ENCODE results near the gene C1orf210. TPM values are rescaled to one million over a fixed set of nuclear protein-coding genes. Genes with fewer than 3 reads are reported as not detected.

C1orf210 gene
- total and polyA plus RNA-seq, 2 of the 13 experiments (the other 11 are each of a cell fraction or from before 2014, with no cell fraction given), result 0.49 to 5.1 TPM

DNA sequence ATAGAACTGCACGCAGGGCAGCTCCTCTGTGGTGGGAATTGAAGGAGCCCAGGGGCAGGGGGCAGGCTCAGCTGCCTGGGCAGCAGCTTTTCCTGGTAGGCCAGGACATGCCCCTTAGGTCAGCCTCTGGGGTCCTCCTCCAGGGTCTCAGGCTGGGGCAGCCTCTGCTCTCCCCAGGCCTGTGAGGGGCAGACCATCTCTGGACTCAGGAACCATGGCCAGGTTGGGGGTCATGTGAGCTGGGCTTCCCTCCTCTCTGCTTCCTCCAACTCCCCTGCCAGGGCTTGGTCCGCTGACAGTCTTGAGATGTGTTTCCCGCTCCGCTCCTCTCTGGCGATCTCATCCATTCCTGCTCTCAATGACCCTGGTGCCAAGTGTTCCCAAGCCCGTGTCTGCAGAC lies 5.7 kb downstream of the C1orf210 start (continued):
- TF ChIP-seq, protein P1, sequence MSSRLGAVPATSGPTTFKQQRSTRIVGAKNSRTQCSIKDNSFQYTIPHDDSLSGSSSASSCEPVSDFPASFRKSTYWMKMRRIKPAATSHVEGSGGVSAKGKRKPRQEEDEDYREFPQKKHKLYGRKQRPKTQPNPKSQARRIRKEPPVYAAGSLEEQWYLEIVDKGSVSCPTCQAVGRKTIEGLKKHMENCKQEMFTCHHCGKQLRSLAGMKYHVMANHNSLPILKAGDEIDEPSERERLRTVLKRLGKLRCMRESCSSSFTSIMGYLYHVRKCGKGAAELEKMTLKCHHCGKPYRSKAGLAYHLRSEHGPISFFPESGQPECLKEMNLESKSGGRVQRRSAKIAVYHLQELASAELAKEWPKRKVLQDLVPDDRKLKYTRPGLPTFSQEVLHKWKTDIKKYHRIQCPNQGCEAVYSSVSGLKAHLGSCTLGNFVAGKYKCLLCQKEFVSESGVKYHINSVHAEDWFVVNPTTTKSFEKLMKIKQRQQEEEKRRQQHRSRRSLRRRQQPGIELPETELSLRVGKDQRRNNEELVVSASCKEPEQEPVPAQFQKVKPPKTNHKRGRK (CRISPR knock-in tag; IDR thresholded peaks at IDR 0.05), result no peak
- TF ChIP-seq NCOR1 (IDR thresholded peaks at IDR 0.05; ENCODE audit: borderline replicate concordance, low read length) (no peak), THAP11 (CRISPR knock-in tag; IDR thresholded peaks at IDR 0.05) (no peak), HOXA3 (CRISPR knock-in tag; IDR thresholded peaks at IDR 0.05) (no peak), ZBTB7A (CRISPR knock-in tag; IDR thresholded peaks at IDR 0.05) (no peak)

DNA sequence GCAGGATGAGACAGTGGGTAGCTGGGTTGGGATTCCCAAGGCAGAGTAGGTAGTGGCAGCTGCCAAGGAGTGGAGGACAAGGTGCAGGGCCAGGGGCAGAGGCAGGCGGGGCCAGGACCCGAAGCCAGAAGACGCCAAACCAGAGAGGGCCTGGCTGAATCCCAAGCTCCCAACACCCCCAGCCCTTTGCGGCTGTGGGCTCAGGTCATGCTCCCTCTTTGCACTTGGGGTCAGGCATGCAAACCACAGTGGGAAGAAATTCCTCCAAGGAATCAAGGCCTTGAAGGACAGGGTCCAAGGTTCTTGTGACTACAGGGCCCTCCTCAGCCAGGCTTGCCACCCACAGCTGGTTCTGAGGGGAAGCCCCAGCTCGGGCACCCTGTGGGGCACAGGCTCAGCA lies 6.2 kb downstream of the C1orf210 start:
- Histone ChIP-seq H3K4me2 (ENCODE audit: low read depth, low read length) (no peak overlapping the region), H3K9me3 (ENCODE audit: low read length) (no peaks in the 10 kb centered on the region), H2AFZ (ENCODE audit: low read length) (no peak overlapping the region), H3K27me3 (ENCODE audit: control insufficient read depth in 1 of 2, insufficient read depth in 2 of 2, low read length in 2 of 2) (no peaks in the 10 kb centered on the region), H3K79me2 (ENCODE audit: insufficient read depth, low read length) (no peaks in the 10 kb centered on the region), H4K20me1 (ENCODE audit: insufficient read depth, low read length) (no peaks in the 10 kb centered on the region), H3K27ac (ENCODE audit: extremely low read length, insufficient read depth, low read length) (no peak overlapping the region), H3K9ac (ENCODE audit: insufficient read depth, low read depth, low read length) (no peak overlapping the region), H3K4me3 (replicated peaks in 1 of 3; ENCODE audit: insufficient read depth in 1 of 3, low read depth in 2 of 3, low read length in 3 of 3) (no peak overlapping the region), H3K36me3 (replicated peaks in 1 of 2; ENCODE audit: control insufficient read depth in 1 of 2, insufficient read depth in 2 of 2, low read length in 2 of 2) (no peaks in the 10 kb centered on the region), H3K4me1 (ENCODE audit: insufficient read depth, low read length) (peaks cover 97% of the 10 kb centered on the region)
- intact Hi-C loops (cut with micrococcal nuclease; ENCODE audit: unreplicated experiment), result no loop called here
- in situ Hi-C loops (cut with HindIII; ENCODE audit: extremely low pct_ligation_motif_present, low pct_unique_long_range_greater_than_20kb), result no loop called here
- ChIA-PET POLR2A (no interaction called here), CTCF (ENCODE audit: low intra/inter-chr PET ratio, low total read pairs) (no interaction called here)
- FAIRE-seq (no peak), ATAC-seq (no peak), DNase-seq (ENCODE audit: low spot score) (no peak)
- whole genome bisulfite sequencing (ENCODE audit: low lambda C conversion rate), result 97% methylated on average over 5 of the region's 5 CpGs
- no TSS peak for BruUV-seq (replicated peaks)
- TF ChIP-seq ZNF33A (CRISPR knock-in tag; IDR thresholded peaks at IDR 0.05; ENCODE audit: borderline replicate concordance), result no peak
- TF ChIP-seq TBP (CRISPR knock-in tag; IDR thresholded peaks at IDR 0.05), result no peak
- TF ChIP-seq RBM39 (IDR thresholded peaks at IDR 0.05; ENCODE audit: low read depth, low read length, poor library complexity, severe bottlenecking), result no peak
- TF ChIP-seq, protein P2, sequence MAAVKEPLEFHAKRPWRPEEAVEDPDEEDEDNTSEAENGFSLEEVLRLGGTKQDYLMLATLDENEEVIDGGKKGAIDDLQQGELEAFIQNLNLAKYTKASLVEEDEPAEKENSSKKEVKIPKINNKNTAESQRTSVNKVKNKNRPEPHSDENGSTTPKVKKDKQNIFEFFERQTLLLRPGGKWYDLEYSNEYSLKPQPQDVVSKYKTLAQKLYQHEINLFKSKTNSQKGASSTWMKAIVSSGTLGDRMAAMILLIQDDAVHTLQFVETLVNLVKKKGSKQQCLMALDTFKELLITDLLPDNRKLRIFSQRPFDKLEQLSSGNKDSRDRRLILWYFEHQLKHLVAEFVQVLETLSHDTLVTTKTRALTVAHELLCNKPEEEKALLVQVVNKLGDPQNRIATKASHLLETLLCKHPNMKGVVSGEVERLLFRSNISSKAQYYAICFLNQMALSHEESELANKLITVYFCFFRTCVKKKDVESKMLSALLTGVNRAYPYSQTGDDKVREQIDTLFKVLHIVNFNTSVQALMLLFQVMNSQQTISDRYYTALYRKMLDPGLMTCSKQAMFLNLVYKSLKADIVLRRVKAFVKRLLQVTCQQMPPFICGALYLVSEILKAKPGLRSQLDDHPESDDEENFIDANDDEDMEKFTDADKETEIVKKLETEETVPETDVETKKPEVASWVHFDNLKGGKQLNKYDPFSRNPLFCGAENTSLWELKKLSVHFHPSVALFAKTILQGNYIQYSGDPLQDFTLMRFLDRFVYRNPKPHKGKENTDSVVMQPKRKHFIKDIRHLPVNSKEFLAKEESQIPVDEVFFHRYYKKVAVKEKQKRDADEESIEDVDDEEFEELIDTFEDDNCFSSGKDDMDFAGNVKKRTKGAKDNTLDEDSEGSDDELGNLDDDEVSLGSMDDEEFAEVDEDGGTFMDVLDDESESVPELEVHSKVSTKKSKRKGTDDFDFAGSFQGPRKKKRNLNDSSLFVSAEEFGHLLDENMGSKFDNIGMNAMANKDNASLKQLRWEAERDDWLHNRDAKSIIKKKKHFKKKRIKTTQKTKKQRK (IDR thresholded peaks at IDR 0.05; ENCODE audit: low read length), result no peak
- no peak for TF ChIP-seq ZFAT (CRISPR knock-in tag; conservative IDR thresholded peaks at IDR 0.05)
- TF ChIP-seq, protein P3, sequence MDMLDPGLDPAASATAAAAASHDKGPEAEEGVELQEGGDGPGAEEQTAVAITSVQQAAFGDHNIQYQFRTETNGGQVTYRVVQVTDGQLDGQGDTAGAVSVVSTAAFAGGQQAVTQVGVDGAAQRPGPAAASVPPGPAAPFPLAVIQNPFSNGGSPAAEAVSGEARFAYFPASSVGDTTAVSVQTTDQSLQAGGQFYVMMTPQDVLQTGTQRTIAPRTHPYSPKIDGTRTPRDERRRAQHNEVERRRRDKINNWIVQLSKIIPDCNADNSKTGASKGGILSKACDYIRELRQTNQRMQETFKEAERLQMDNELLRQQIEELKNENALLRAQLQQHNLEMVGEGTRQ (IDR thresholded peaks at IDR 0.05; ENCODE audit: low read depth, low read length), result no peak
- TF ChIP-seq, protein P3 (CRISPR knock-in tag; IDR thresholded peaks at IDR 0.05; ENCODE audit: borderline replicate concordance), result no peak
- no peak for TF ChIP-seq MXI1 (IDR thresholded peaks at IDR 0.05; ENCODE audit: borderline replicate concordance, low read depth, low read length)
- no peak for TF ChIP-seq ZNF367 (CRISPR knock-in tag; IDR thresholded peaks at IDR 0.05; ENCODE audit: borderline replicate concordance)
- TF ChIP-seq ZFP37 (CRISPR knock-in tag; IDR thresholded peaks at IDR 0.05; ENCODE audit: borderline replicate concordance), result no peak
- TF ChIP-seq ZBTB20 (CRISPR knock-in tag; IDR thresholded peaks at IDR 0.05; ENCODE audit: borderline replicate concordance, low read depth), result no peak
- TF ChIP-seq HMG20B (CRISPR knock-in tag; conservative IDR thresholded peaks at IDR 0.05), result no peak
